IMR-90 (cell line): Measurements from ENCODE around the gene SESN3. TPM values are rescaled to one million over a fixed set of nuclear protein-coding genes. Genes with fewer than 3 reads are reported as not detected.

ENCODE experiments used
- ATAC-seq: fragments of 200-7000 bp; cut with Tn5 transposase; 2 replicates; pipeline ENCODE4 v1.9.1; 2020; ENCODE audit warnings: low read depth, mild to moderate bottlenecking, moderate library complexity
- BruUV-seq: library from RNA; stranded (reverse); fragments of 400-500 nt; replicated peaks from 2 replicates; lab custom pipeline; 2021; lab: Mats Ljungman, UMichigan
- CTCF ChIA-PET: fragments of 300-600 bp; formaldehyde crosslinking; extraction: SDS; loops from one replicate; lab custom pipeline; 2021; ENCODE audit warnings: antibody characterized with exemption; lab: Yijun Ruan, JAX
- POLR2A ChIA-PET: fragments of 300-600 bp; sonication (Branson Sonifier 250); formaldehyde crosslinking; loops from one replicate; lab custom pipeline; 2022; ENCODE audit warnings: antibody characterized with exemption; ENCODE audit not compliant: unreplicated experiment; lab: Charles Lee
- DNase-seq: peaks from one replicate; pipeline ENCODE4 v3.0.0; 2013
- H2AFZ ChIP-seq: replicated peaks from 2 replicates; pipeline ENCODE3; 2013; ENCODE audit warnings: low read length, mild to moderate bottlenecking; ENCODE audit not compliant: poor library complexity
- H2AK5ac ChIP-seq: 2 replicates; pipeline ENCODE4 v1.6.1; 2013; ENCODE audit warnings: low read depth, low read length, inconsistent platforms
- H2AK9ac ChIP-seq: replicated peaks from 2 replicates; pipeline ENCODE3; 2013; ENCODE audit warnings: mild to moderate bottlenecking, low read depth, low read length, moderate library complexity; ENCODE audit not compliant: poor library complexity
- H2BK120ac ChIP-seq: 2 replicates; pipeline ENCODE4 v1.6.1; 2013; ENCODE audit warnings: low read depth, low read length, inconsistent platforms
- H2BK15ac ChIP-seq: 3 replicates; pipeline ENCODE4 v1.6.1; 2013; ENCODE audit warnings: low read depth, low read length, inconsistent platforms
- H2BK20ac ChIP-seq: 2 replicates; pipeline ENCODE4 v1.6.1; 2013; ENCODE audit warnings: low read depth, mild to moderate bottlenecking, inconsistent platforms, low read length, moderate library complexity
- H2BK5ac ChIP-seq: 2 replicates; pipeline ENCODE4 v1.6.1; 2013; ENCODE audit warnings: mild to moderate bottlenecking, low read depth, low read length, inconsistent platforms; ENCODE audit not compliant: poor library complexity, severe bottlenecking
- H3K14ac ChIP-seq: replicated peaks from 2 replicates; pipeline ENCODE4 v1.6.1; 2013; ENCODE audit warnings: low read depth, low read length, inconsistent platforms
- H3K18ac ChIP-seq: 2 replicates; pipeline ENCODE4 v1.6.1; 2013; ENCODE audit warnings: low read depth, low read length, control low read depth
- H3K23ac ChIP-seq: 2 replicates; pipeline ENCODE4 v1.6.1; 2013; ENCODE audit warnings: low read depth, low read length, inconsistent platforms
- H3K27ac ChIP-seq: 2 replicates; pipeline ENCODE4 v1.5.1; 2013; ENCODE audit warnings: mild to moderate bottlenecking, control low read depth, low read length; ENCODE audit not compliant: insufficient read depth
- H3K27me3 ChIP-seq: 2 replicates; pipeline ENCODE4 v1.6.1; 2013; ENCODE audit warnings: low read length; ENCODE audit not compliant: control insufficient read depth, insufficient read depth
- H3K36me3 ChIP-seq: 2 replicates; pipeline ENCODE4 v1.6.1; 2013; ENCODE audit warnings: low read length, mixed read lengths; ENCODE audit not compliant: control insufficient read depth, insufficient read depth
- H3K4ac ChIP-seq: 2 replicates; pipeline ENCODE4 v1.6.1; 2013; ENCODE audit warnings: low read depth, low read length, inconsistent platforms
- H3K4me1 ChIP-seq: 2 replicates; pipeline ENCODE4 v1.6.1; 2013; ENCODE audit warnings: low read length, mixed read lengths; ENCODE audit not compliant: control insufficient read depth, insufficient read depth
- H3K4me2 ChIP-seq: 2 replicates; pipeline ENCODE4 v1.6.1; 2013; ENCODE audit warnings: low read depth, mild to moderate bottlenecking, control low read depth, low read length, moderate library complexity
- H3K4me3 ChIP-seq: 2 replicates; pipeline ENCODE4 v1.5.1; 2013; ENCODE audit warnings: low read depth, mild to moderate bottlenecking, control low read depth, low read length, moderate library complexity; ENCODE audit not compliant: insufficient read depth
- H3K56ac ChIP-seq: 2 replicates; pipeline ENCODE4 v1.6.1; 2013; ENCODE audit warnings: low read length, inconsistent platforms; ENCODE audit not compliant: insufficient read depth; ENCODE audit errors: extremely low read depth
- H3K79me1 ChIP-seq, 2 experiments: 2 replicates each; pipeline ENCODE4 v1.6.1; 2013; ENCODE audit warnings: low read length in 2 of 2, inconsistent platforms in 1 of 2, low read depth in 1 of 2
- H3K9ac ChIP-seq: 2 replicates; pipeline ENCODE4 v1.6.1; 2013; ENCODE audit warnings: low read depth, low read length, control low read depth
- H3K9me1 ChIP-seq: 2 replicates; pipeline ENCODE4 v1.6.1; 2013; ENCODE audit warnings: low read length, inconsistent platforms; ENCODE audit not compliant: insufficient read depth
- H3K9me3 ChIP-seq: 2 replicates; pipeline ENCODE4 v1.6.1; 2013; ENCODE audit warnings: low read length; ENCODE audit not compliant: control insufficient read depth, insufficient read depth
- H4K20me1 ChIP-seq: 2 replicates; pipeline ENCODE4 v1.6.1; 2013; ENCODE audit warnings: low read length, inconsistent platforms; ENCODE audit not compliant: insufficient read depth
- H4K5ac ChIP-seq: 2 replicates; pipeline ENCODE4 v1.6.1; 2013; ENCODE audit warnings: mild to moderate bottlenecking, low read depth, low read length, control low read depth
- H4K8ac ChIP-seq, 2 experiments: 2 replicates each; pipeline ENCODE4 v1.6.1; 2013; ENCODE audit warnings: low read depth in 2 of 2, low read length in 2 of 2, control low read depth in 1 of 2, inconsistent platforms in 1 of 2
- H4K91ac ChIP-seq: 2 replicates; pipeline ENCODE4 v1.6.1; 2013; ENCODE audit warnings: low read depth, low read length, inconsistent platforms; ENCODE audit not compliant: insufficient read depth
- CEBPB ChIP-seq: IDR thresholded peaks from 2 replicates; pipeline ENCODE4 v1.6.1; 2012; ENCODE audit warnings: low read depth, low read length, improper control_type of control experiment
- MAZ ChIP-seq: IDR thresholded peaks from 2 replicates; pipeline ENCODE4 v1.6.1; 2012; ENCODE audit warnings: low read depth, mild to moderate bottlenecking, low read length, improper control_type of control experiment, moderate library complexity, borderline replicate concordance
- SMC3 ChIP-seq: fragments of 150-350 bp; IDR thresholded peaks from 2 replicates; pipeline ENCODE4 v1.6.1; 2016; ENCODE audit warnings: low read depth, mild to moderate bottlenecking, antibody characterized with exemption, low read length, moderate library complexity
- WGBS, 2 experiments: methylation state at CpG; one replicate each; pipeline versions ENCODE4 v1.1.5 to v1.1.7; 2013; ENCODE audit warnings: missing lambda C conversion rate in 2 of 2; ENCODE audit not compliant: insufficient read length in 1 of 2; ENCODE audit errors: extremely low coverage in 2 of 2; 5-methylcytosine and 5-hydroxymethylcytosine counted together
- dilution Hi-C: fragments of 300-500 bp; cut with HindIII; formaldehyde crosslinking; loops from one replicate; pipeline ENCODE4 v1.14.3; 2018; ENCODE audit warnings: low sequenced_read_pairs; ENCODE audit not compliant: unreplicated experiment
- in situ Hi-C: fragments of 300-500 bp; cut with MboI; formaldehyde crosslinking; loops from 3 replicates; pipeline ENCODE4 v1.14.3; 2019; ENCODE audit warnings: low sequenced_read_pairs, inconsistent platforms, mixed read lengths
- intact Hi-C: fragments of 100-400 bp; cut with micrococcal nuclease; formaldehyde crosslinking; loops from 2 replicates; pipeline ENCODE4 v1.10.0; 2022
- polyA plus RNA-seq, 3 experiments: library from polyadenylated mRNA; depleted of rRNA; stranded (reverse); fragments of >200 nt; gene quantifications; 2 replicates each; pipeline ENCODE4 v1.2.3, GENCODE V29; 2012; ENCODE audit warnings: low replicate concordance in 1 of 3
- total RNA-seq: library from RNA; depleted of rRNA; stranded (reverse); fragments of >200 nt; gene quantifications from 2 replicates; pipeline ENCODE4 v1.2.3, GENCODE V29; 2012
- TF ChIP-seq, protein P1 (sequence below): conservative IDR thresholded peaks from 2 replicates; pipeline ENCODE4 v1.5.1; 2012; ENCODE audit warnings: mild to moderate bottlenecking, low read depth, low read length, improper control_type of control experiment
- TF ChIP-seq, protein P2 (sequence below): fragments of 150-350 bp; IDR thresholded peaks from 2 replicates; pipeline ENCODE4 v1.6.1; 2016; ENCODE audit warnings: low read depth, mild to moderate bottlenecking, low read length, moderate library complexity, borderline replicate concordance

The SESN3 gene
- total and polyA plus RNA-seq, 2 of the 4 experiments (the other 2 are of a cell fraction): 2.0 to 7.7 TPM

DNA sequence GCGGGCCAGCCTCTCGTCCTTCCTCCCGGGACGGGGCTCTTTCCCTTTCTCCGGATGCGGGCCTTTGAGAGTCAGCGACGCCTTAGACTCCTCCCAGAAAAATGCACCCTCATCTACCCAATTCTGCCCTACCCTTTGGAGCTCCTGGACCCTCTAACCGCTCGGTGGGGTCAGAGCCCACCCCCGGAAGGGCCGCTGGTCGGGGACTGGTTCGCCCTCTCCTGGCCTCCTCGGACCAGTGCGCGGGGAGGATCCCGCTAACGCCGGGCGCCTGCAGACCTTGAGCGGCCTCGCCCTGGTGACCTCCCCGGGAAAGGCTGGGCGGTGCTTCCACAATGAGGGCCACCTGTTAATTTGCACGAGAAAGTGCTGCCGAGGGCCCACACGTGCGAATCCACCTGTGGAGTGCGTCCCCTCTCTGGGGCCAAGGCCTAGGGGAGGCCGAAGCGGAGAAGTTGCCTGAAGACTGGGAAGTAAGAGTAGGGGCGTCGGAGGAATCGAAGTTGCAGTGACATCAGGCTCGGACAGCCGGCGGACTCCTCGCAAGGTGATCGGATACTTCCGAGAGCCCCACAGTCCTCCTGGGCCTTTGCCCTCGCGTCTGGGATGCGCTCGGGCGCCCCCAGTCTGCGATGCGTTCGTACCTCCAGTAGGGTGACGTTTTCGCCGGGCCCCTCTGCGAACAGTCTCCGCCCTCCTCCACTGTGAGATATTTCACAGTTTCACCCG, 79.9 kb downstream of the SESN3 start:
- Histone ChIP-seq H3K9ac (0 out of 2 replicates have a peak overlapping the region, but pooled peaks have one; percentile 7), H3K23ac (no peak overlapping the region; the same call in 1 of the 2 replicates), H3K18ac (no peak overlapping the region), H2AK5ac (no peak overlapping the region), H3K79me1 (no peaks in the 10 kb centered on the region), H2AFZ (peak overlapping the region; percentile 95), H3K56ac (no peak overlapping the region), H2BK15ac (no peak overlapping the region; the same call in 2 of the 3 replicates), H3K9me3 (no peaks in the 10 kb centered on the region), H2BK120ac (peak overlapping the region; percentile 20; the same call in 1 of the 2 replicates), H4K5ac (peak overlapping the region; percentile 44), H2BK5ac (no peak overlapping the region), H3K4me3 (peak overlapping the region; percentile 35), H3K9me1 (peaks cover 3% of the 10 kb centered on the region; the same call in 1 of the 2 replicates), H2AK9ac (peak overlapping the region; percentile 31), H3K4me2 (peak overlapping the region; percentile 78), H3K4ac (peak overlapping the region; percentile 50; the same call in 1 of the 2 replicates), H3K27me3 (0 out of 2 replicates have a peak, but pooled peaks cover 2% of the 10 kb centered on the region), H2BK20ac (no peak overlapping the region; the same call in 1 of the 2 replicates), H4K91ac (no peak overlapping the region; the same call in 1 of the 2 replicates), H3K4me1 (peaks cover 7% of the 10 kb centered on the region; the same call in 1 of the 2 replicates), H3K36me3 (no peaks in the 10 kb centered on the region), H3K27ac (no peak overlapping the region), H3K14ac (0 out of 2 replicates have a peak overlapping the region, but pooled peaks have one; percentile 36), H4K20me1 (no peaks in the 10 kb centered on the region), H4K8ac (peak overlapping the region; percentile 41 to 54; a peak in 3 of 4 replicates)
- WGBS, 2 experiments: 17% methylated on average over 6 of the region's 55 CpGs; no CpG with 5 or more reads in 1 of the 2 experiments
- dilution Hi-C loops (no loop called here), intact Hi-C loops (loop anchor here (1.0 to 10.0 kb wide), 7 partner anchors 74 to 613 kb away; partner anchors contain the start of gene SESN3), in situ Hi-C loops (loop anchor here (5.0 kb wide), 1 partner anchor 611 kb away; no protein-coding TSS in a partner anchor)
- ChIA-PET CTCF (interaction anchor here (0.6 to 5.0 kb wide), 5 partner anchors 84 to 1012 kb away, joined by 3 to 45 read pairs (median 4); partner anchors contain the start of gene SRSF8), POLR2A (no interaction called here)
- ATAC-seq (peak; percentile 91), DNase-seq (peak; percentile 78)
- no TSS peak for BruUV-seq
- TF ChIP-seq, protein P1, sequence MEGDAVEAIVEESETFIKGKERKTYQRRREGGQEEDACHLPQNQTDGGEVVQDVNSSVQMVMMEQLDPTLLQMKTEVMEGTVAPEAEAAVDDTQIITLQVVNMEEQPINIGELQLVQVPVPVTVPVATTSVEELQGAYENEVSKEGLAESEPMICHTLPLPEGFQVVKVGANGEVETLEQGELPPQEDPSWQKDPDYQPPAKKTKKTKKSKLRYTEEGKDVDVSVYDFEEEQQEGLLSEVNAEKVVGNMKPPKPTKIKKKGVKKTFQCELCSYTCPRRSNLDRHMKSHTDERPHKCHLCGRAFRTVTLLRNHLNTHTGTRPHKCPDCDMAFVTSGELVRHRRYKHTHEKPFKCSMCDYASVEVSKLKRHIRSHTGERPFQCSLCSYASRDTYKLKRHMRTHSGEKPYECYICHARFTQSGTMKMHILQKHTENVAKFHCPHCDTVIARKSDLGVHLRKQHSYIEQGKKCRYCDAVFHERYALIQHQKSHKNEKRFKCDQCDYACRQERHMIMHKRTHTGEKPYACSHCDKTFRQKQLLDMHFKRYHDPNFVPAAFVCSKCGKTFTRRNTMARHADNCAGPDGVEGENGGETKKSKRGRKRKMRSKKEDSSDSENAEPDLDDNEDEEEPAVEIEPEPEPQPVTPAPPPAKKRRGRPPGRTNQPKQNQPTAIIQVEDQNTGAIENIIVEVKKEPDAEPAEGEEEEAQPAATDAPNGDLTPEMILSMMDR: peak; percentile 89
- TF ChIP-seq CEBPB: no peak
- TF ChIP-seq SMC3: peak; percentile 90; the same call in 1 of the 2 replicates
- TF ChIP-seq, protein P2, sequence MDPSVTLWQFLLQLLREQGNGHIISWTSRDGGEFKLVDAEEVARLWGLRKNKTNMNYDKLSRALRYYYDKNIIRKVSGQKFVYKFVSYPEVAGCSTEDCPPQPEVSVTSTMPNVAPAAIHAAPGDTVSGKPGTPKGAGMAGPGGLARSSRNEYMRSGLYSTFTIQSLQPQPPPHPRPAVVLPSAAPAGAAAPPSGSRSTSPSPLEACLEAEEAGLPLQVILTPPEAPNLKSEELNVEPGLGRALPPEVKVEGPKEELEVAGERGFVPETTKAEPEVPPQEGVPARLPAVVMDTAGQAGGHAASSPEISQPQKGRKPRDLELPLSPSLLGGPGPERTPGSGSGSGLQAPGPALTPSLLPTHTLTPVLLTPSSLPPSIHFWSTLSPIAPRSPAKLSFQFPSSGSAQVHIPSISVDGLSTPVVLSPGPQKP: no peak
- peak; percentile 45; the same call in 1 of the 2 replicates for TF ChIP-seq MAZ
